ENCODE data around the gene ERFL.

The ERFL gene

DNA sequence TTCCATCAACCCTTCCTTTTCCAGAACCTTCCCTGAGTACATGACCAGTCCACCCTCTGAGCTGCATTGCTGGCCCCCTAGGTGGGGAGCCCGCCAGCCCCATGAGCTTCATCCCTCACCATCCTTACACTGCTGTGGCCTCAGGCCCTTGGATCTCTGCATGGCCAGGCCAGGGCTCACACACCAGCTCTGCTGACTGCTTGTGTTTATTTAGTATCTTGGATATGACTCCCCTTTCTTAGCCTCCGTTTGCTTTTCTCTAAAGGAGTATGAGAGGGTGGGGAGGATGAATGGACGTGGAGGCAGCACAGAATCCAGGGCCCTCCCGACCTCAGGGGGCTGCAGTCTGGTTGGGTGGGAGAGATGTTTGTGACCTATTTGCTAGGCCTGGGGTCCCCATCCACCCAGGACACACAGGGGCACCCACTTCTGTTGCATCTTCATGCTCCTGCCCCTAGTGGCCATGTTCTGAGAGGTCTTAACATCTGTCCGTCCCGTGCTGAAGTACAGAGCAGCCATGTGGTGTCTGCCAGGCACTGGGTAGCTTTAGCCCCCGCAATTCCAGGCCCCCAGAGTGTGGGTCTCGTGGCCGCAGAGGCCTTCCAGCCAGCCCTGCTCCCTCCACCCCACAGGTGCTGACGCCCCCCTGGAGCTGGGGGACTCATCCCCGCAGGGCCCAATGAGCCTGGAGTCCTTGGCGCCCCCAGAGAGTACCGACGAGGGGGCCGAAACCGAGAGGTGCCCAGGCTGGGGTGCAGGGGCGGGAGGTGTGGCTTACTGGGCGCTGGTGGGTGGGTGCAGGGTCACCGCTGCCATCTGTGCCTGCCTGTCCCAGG is 32.3 kb downstream of the ERFL start:
- DNase-seq = no peak

DNA sequence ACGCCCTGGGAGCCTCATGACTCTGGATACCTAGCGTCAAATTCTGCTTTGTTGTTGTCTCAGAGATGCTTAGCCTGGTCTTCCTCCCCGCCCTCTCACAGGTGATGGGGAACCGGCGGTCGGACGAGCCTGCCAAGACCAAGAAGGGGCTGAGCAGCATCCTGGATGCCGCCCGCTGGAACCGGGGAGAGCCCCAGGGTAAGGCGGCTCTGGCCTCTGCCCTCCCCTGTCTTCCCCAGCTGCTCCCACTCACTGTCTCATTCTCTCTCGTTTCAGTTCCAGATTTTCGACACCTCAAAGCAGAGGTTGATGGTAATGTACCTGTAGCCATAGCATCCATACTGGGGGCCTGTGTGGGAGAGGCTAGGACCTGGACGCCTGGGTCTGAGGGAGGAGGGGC is 33.9 kb downstream of the ERFL start:
- no peak for DNase-seq

DNA sequence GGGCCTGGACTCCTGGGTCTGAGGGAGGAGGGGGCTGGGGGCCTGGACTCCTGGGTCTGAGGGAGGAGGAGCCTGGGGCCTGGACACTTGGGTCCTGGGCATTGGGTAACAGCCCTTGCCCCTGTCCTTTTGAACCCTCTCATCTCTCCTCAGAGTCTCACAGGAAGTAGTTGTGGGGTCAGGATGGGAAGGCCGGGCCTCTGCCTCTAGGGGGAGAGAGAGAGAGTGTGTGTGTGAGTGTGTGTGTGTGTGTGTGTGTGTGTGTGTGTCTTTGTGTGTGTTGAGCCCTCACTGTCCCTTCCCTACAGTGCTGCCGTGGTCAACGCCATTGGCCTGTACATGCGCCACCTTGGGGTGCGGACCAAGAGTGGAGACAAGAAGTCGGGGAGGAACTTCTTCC is 34.4 kb downstream of the ERFL start:
- no peak for DNase-seq

DNA sequence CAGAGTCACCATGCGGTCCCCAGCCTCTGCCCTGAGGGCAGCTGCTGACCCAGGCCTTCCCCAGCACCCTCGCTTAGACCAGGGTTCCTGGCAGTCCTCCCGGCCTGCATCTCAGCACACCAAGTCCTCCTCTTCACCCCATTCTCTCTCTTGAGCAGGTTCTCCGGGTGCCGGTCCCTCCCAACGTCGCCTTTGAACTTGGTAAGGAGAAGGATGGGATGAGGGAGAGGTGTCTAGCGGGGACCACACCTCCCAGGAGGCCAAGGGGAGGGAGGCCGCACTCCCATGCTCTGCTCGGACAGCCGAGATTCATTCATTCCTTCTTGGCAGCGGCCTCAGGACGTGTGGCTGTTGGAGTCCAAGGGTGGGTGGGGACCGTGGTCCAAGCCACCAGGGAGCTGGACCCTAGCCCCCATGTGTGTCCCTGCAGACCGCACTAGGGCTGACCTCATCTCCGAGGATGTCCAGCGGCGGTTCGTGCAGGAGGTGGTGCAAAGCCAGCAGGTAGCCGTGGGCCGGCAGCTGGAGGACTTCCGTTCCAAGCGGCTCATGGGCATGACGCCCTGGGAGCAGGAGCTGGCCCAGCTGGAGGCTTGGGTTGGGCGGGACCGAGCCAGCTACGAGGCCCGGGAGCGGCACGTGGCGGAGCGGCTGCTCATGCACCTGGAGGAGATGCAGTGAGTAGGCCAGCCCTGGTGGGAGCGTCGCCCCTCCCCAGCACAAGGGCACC is 35.9 kb downstream of the ERFL start:
- no peak for DNase-seq

DNA sequence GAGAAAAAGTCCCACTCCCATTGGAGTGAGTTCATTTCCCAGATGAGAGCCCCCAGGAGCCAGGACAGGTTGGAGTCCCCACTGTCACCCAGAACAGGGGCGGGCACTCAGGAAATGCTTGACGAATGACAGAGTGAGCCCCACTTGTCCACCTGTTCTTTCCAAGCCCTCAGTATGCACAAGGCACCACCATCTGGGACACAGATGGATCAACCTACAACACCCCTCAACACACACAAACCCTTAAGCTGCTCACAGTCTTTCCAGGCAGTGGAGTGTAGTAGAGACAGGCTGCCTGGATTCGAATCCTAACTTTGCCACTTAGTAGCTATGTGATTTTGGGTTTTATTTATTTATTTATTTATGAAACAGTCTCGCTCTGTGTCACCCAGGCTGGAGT is 37.3 kb downstream of the ERFL start:
- no peak for DNase-seq

DNA sequence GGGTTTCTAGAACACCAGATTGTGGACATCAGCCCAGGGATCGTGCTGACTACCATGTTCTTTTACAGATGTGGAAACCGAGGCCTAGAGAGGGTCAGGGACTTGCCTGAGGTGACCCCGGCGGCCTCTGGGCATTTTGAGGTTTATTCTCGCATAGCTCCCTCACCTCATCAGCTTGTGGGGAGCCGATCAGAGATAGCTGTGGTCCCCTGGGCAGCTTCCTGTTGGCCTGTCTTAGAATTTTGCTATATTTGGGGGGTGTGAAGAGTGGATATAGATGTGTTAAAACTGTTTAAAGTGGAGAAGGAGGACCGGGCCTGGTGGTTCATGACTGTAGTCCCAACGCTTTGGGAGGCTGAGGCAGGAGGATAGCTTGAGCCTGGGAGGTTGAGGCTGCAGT is 38.4 kb downstream of the ERFL start:
- no peak for DNase-seq

DNA sequence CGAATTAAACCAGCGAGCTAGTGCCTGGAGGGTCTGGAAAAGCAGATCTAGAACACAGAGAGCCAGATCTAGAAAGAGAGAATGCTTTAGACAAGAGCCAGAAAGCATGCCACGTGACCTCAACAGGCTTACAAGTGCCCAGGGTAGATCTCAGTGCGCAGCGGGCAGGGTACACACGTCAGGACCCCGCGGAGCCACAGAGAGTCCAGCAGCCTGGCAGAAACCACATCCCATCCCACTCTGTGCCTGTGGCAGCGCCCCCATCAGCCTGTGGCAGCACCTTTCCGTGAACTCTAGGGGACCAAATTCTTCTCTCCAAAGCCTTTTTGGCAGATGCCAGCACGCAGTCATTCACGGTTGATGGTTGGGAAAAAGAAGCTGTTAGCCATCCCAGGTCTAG is 39.3 kb downstream of the ERFL start:
- DNase-seq = no peak

DNA sequence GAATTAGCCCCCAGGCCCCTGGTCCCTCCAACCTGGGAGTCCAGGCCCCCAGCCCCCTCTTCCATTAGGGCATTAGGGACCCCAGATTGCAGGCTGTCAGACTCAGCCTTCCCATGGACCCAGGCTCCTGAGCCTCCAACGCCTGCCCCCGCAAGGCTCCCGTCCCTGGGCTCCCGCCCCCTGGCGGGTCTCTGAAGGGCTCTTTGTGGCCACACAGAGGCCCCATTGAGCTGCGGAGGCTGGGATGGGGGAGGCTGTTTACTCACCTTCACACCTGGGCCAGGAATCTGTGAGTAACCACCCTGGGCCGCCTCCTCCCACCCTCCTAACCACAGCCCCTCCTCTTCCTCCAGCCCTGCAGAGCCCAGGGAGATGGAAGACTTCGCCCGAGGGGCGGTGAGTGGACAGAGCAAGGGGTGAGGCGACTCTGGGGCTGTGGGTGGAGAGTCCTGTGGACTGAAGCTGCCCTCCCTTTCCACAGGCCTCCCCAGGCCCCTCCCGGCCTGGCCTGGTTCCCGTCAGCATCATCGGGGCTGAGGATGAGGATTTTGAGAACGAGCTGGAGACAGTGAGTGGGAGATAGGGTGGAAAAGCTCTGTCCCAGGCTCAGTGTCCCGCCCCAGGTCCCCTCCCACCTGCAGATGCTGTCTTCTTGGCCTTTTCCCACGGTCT is 40.4 kb downstream of the ERFL start:
- DNase-seq = peak; percentile 93

DNA sequence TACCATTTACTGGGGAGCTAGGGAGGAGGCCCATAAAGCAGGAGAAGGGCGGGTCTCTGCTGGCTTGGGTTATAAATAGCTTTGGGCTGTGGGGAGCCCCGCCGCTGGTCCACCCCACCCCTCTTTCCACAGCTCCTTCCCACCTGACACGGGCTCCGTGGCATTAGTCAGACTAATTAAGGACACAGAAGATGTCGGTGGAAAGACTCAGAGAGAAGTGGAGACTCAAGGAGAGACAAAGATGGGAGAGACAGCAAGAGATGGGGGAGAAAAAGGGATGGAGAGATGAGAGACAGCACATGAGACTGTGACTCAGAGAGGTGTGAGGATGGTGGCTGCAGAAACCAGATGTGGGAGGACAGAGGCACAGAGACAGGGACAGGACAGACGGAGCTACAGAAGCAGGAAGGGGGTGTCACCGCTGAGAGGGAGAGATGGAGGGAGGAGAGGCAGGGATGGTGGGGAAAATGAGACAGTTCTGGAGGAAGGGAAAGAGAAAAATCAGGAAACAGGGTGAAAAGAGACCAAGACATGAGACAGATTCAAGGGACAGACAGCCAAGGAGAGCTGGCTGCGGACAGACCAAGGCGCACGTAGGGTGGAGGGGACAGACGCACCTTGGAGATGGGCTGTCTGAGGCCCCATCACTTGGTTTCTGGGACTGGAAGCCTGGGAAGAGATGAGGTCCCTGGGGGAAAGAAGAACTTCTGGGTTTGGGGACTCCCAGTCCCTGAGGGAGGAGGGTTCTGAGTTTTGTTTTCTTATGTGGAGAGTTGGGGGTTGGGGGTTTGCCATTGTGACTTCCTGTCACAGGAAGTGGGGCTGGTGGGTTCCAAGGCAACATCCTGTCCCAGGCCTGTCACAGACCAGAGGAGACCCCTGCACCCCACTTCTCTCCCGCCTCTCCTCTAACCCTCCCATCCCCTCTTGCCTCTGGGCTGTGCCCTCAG is 41.2 kb downstream of the ERFL start:
- DNase-seq = peak; percentile 87

DNA sequence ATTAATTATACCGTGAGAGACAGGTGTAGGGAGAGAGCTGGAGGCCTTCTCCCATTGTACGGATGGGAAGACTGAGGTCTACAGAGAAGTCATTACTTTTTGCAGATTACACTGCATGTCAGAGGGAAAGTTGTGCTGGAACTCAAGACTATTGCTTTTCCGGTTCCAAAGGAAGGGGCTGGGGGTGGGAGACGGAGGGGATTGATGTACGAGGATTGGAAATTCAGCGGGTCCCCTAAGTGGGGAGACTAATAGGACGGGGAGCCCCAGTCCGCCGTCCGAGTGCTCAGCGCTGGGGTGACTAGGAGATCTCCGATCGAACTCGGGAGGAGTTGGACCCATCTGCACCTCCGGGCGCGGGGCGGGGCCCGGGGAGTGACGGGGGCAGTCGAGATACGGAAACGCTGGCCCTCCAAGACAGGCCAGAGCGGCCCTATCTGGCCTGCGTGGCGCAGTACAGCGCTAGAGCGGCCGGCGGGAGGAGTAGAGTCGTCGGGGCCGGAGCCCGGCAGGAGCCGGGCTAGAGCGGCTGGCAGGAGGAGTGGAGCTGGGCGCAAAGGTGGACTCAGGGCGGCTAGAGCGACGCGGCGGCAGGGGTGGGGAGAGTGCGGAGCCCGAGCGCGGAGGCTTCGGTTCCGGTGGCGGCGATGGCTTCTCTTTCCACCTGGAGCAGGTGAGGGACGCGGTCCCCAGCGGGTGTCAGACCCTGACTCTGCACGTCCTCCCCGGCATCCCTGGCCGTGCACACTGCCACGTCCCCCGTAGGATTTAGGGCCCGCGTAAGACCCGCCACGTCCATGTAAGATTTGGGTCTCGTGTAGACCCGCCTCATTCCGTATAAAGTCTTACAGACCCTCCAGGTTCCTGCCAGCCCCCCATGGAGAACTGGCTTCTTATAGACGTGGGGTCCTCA is 44.2 kb downstream of the ERFL start:
- peak; percentile 92 for DNase-seq

DNA sequence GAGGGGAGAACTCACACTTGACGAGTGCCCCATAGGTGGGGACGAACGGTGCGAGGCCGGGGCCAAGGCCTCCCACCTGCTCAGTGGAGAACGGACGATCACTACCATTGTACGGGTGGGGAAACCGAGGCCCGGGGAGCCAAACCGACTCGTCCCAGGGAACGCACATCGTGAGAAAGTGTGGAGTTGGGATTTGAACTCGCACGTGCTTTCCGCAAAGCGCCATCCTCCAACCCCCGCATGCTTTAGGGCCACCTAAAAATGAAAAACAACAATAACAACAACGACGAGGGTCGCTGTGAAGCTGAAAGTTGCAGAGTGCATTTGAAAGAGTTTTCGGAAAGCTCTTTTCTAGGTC is 44.8 kb downstream of the ERFL start:
- DNase-seq = no peak

DNA sequence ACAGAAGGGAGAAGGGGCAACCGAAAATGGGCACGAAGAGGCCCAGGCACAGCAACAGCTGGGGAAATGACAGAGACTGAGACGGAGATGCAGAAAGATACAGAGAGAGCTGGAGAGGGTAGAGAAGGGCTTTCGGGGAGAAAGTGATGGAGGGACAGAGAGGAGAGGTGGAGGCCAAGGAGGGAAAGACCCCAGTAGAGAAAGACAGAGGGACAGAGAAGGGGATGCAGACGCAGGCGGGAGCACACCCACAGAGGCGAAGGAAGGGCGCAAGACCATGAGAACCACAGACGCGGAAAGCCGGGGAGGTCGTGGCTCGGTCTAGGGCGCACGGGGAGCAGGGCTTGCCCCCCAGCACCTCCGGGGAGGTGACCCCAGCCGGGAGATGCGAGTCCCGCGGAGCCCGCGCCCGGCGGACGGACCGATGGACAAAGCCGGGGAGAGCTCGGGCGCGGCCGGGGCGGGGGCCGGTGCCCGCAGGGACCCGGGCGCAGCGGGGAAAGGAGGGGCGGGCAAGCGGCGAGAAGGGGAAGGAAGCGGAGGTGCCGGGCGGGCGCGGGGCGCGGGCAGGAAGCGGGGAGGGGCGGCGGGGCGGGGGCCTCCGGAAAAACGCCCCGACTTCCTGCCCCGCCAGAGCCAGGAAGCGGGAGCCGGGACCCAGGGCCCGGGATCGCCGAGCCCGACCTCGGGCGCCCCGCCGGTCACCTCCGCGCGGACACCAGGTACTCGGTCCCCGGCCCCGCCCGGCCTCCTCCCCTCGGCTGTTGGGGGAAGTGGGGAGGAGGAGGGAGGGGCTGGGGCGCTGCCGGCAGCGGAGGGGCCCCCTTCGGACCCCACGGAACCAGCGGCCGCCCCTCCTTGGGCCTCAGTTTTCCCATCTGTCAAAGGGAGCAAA is 45.4 kb downstream of the ERFL start, which contains the start of gene ARHGEF1:
Gene ARHGEF1, plus strand, starts transcription at position 617 of the 895 bp plus-strand sequence. CDS start 4,899 bp downstream, outside the sequence.
- peak; percentile 69 for DNase-seq

DNA sequence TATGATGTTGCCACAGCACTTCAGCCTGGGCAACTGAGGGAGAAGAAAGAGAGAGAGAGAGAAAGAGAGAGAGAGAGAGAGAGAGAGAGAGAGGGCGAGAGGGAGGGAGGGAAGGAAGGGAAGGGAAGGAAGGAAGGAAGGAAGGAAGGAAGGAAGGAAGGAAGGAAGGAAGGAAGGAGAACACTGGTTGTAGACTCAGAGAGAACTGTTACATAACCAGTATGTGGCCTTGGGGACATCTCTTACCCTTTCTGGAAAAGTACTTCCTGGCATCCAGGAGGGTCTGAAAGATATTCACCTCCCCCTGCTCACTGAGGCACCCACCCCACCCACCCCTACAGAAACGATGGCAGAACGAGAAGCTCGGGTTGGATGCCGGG is 47.9 kb downstream of the ERFL start:
- DNase-seq = no peak

DNA sequence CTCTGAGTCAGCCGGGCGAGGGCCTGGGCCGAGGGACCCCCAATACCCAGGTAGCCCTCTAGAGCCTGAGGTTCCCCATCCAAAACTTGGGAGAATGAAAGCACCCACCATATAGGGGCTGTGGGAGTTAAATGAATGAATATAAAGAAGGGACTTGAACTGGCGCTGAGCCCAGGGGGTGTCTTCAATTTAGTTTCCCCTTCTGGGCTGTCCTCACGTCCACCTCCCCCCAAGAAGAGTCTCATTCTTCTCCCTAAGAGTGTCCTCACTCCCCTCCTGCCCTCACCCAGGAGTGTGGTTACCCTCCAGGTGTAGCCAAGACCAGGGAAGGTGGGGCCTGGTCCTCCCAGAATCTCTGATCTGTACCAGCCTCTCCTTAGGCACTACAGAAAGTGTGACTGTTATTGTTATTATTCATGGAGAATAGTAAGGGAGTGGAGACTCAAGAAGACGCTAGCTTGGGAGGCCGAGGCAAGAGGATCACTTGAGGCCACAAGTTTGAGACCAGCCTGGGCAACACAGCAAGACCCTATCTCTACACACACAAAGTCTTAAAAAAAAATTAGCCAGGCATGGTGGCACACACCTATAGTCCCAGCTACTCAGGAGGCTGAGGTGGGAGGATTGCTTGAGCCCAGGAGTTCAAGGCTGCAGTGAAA is 48.5 kb downstream of the ERFL start:
- DNase-seq = no peak

DNA sequence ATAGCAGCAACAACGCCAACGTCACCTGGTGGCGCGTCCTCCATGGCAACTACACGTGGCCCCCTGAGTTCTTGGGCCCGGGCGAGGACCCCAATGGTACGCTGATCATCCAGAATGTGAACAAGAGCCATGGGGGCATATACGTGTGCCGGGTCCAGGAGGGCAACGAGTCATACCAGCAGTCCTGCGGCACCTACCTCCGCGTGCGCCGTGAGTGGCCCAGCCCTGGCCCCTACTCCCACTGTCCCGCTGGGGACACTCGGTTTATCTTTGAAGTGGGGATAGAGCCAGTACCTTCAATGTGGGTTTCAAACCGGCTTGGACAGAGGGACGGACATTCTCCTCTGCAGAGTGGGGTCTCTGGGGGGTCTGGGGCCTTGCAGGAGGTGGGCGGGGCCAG is 49.2 kb downstream of the ERFL start:
- no peak for DNase-seq

DNA sequence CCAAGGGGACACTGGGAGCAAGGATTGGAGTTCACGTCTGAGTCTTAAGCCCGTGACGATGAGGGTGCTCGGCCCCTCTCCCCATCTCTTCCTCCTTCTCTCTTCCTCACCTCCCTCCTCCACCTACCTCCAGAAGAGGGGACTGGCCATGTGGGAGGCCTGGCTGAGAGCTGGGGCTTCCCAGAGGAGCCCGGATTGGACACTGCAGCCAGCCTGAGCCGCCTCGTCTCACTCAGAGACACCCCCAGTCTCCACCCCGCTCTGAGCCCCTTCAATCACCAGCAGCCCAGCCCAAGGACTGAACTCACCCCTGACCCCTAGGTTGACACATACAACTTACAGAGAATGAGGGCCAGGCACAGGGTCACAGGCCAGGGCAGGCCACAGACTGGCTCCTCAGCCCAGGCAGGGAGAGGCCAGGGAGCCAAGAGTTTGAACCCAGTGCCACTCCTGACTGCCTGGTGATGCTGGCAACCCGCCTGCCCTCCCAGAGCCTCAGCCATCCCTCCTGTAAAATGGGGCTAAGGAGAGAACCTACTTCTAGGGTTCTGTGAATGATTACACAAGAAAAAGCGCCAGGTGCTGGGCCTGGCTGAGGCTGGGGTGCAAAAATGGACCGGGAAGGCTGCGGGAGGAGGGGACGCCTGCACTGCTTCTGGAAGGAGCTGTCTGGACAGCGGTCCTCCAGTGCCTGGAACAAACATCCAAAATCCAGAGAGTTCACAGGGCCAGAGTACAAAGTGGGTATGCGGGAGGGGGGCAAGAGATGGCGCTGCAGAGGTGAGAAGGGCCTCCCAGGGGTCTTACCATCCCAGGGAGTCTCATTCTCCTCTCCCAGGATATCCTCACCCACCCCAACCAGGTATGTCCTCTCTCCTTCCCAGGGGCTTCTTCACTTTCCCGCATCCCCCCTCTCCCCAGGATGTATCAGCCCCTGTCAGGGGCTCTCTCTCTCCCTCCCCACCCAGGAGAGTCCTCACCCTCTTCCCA is 50.0 kb downstream of the ERFL start:
- DNase-seq = no peak

DNA sequence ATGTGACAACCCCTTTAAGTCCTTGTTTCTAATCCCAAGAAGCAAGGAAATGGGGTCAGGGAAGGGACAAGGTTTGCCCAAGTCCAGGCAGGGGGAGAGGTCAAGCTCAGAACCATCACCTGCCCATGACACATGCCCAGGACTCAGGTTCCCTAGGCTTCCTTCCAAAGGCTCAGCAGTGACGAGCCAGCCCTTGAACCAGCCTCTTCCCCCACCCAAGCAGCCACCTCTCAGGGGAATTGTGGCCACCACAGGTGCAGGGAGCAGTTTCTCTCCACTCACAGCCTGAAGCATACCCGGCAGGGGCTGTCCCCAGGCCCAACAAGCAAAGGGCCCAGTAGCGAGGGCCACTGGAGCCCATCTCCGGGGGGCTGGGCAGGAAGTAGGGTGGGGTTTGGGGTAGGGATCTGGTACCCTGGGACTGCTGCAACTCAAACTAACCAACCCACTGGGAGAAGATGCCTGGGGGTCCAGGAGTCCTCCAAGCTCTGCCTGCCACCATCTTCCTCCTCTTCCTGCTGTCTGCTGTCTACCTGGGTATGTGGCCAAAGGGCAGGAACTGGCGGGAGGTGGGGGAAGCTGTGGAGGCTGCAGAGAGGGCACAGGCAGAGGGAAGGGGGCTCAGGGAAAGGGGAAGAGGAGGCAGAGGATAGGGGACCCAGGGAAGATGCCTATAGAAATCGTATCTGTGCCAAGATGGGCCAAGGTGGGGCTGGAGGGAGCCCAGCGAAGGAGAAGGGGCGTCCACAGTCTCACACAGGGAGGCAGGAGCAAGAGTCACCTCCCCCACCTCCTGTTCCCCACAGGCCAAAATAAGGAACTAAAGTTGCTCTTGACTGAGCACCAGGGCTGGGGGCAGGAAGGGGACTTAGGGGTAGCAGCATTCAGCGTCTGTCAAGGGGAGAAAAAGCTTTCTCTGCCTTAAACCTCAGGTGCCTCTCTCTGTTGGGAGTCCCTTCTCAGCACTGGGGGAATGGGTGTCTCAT is 51.1 kb downstream of the ERFL start, which contains the start of gene CD79A:
Gene CD79A, plus strand, starts transcription at position 433 of the 986 bp plus-strand sequence. Its CDS starts 26 bp downstream, at position 459.
- DNase-seq = no peak

Data from activated gamma-delta T cell treated with Interleukin-2 at 50 U/mL for 16 hours (primary cell).